GM18502 (cell line): ENCODE data around the gene CCDC9B.

ENCODE experiments used
- ATAC-seq: cut with Tn5 transposase; IDR thresholded peaks from one replicate; pipeline ENCODE4 v1.9.1; 2021; ENCODE audit warnings: mild to moderate bottlenecking; ENCODE audit not compliant: unreplicated experiment, poor library complexity

The CCDC9B gene

GRCh38 chr15:40295877-40296560 lies 44.7 kb downstream of the CCDC9B start:
- ATAC-seq = no peak

DNA sequence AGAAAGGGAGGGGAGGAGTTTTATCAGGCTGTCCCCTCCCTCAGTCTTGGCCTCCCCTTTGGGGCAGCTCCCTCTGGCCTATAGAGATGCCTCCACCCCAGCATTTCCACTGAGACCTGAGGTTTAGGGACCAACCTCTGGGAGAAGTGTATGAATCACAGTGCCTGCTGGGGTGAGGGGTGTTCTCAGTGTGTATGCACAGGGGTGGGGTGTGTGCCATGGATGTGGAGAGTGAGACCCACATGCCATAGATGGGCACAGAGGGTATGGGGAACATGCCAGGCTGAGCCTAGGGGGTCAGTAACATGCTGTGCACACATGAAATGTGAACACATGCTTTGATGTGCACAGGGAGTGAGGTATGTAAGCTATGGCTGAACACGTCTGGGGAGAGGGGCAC lies 45.4 kb downstream of the CCDC9B start:
- no peak for ATAC-seq

- no peak for ATAC-seq
Measured at GRCh38 chr15:40293905-40294895, 46.5 kb downstream of the CCDC9B start.

- no peak for ATAC-seq
Measured at GRCh38 chr15:40293006-40293405, 47.7 kb downstream of the CCDC9B start.

- ATAC-seq = no peak
Measured at GRCh38 chr15:40292246-40292645, 48.5 kb downstream of the CCDC9B start.

GRCh38 chr15:40290918-40291574 lies 49.7 kb downstream of the CCDC9B start:
- no peak for ATAC-seq

GRCh38 chr15:40290545-40290917 lies 50.2 kb downstream of the CCDC9B start:
- no peak for ATAC-seq

GRCh38 chr15:40289140-40289775 lies 51.5 kb downstream of the CCDC9B start:
- no peak for ATAC-seq

DNA sequence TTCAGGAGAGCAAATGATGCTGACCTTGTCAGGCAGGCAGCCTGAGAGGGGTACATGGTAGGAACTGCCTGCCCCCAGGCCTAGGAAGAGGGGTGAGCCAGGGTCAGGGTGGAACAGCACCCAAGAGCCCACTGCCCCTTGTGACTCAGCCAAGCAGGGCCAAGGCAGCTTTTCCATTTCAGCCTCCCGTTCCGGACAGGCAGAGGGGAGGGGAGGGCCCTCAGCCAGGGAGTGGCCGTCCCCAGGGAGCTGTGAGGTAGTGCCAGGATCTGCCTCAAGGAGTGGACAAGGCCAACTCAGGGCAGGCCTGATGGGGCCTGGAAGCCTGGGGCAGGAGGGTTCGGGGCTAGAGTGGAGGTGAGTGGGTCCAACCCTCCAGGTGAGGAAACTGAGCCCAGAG lies 52.8 kb downstream of the CCDC9B start:
- ATAC-seq = no peak

- ATAC-seq = no peak
Measured at GRCh38 chr15:40287505-40287904, 53.2 kb downstream of the CCDC9B start.

DNA sequence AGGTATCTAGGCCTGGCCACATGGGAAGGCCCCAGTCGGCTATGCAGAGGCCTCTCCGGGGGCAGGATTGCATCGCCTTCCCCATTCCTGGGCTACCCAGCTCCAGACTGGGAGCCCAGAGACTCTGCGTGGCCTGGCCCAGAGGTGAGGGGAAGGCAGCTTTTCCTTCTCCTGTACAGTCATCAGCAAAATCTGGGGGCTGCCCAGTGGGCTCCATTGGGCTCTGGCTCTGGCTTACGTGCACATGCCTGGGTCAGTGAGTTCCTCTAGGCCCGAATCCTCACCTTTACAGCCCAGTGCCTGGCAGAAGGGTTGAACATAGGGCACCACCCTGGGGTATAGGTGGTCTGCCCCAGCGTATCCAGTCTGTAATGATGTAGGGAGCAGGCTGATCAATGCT lies 53.9 kb downstream of the CCDC9B start:
- ATAC-seq = no peak

GRCh38 chr15:40286061-40286532 lies 54.6 kb downstream of the CCDC9B start:
- ATAC-seq = no peak

DNA sequence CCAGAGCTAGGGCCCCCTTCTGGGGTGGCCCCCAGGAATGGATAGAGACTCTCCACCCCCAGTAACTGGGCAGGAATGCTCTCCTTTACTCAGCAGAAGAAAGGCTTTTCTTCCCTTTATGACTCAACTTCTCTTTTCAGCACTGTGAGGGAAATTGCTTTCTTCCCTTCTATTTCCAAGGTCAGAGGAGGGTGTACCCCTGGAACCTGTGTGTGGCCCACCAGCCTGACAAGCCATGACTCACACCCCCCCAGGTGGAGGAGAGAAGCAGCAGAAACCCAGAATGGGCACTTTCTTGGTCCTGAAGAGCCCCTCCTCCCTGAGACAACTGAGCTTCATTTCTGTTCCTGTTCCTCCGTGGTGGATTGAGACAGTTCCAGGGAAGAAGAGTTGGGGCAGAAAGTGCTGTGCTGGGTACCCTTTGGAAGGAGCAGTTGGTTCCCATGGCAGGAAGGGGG lies 55.2 kb downstream of the CCDC9B start:
- no peak for ATAC-seq

GRCh38 chr15:40285151-40285550 lies 55.6 kb downstream of the CCDC9B start:
- no peak for ATAC-seq

DNA sequence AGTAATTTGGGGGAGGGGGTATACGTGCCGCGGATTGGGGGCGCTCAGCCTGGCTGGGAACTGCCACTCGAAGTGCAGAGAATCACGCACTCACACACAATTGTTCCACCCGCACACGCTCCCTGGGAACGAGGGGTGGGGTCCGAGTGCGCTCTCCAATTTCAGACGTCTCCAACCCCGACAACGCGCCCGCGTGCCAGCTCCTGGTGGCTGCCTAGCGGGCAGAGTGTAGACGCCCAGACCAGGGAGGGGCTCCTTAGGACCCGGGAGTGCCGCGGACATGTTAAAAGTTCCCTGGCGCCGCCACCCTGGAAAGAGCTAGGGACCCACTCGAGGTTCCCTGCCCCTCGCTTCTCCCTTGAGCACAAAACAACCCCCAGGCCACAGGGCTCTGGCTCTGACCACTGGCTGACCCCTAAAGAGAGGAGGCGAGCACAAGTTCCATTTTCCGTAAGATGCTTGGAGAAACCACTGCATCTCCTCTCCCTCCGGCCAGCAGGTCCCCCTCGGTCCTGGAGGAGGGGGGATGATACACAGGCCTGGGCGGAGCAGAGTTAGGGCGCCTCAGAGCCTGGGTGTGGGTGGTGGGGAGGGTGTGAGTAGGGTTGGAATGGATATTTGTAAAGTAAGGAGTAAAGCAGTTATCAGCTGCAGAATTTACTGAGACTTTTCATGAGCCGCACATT lies 57.0 kb downstream of the CCDC9B start:
- no peak for ATAC-seq

DNA sequence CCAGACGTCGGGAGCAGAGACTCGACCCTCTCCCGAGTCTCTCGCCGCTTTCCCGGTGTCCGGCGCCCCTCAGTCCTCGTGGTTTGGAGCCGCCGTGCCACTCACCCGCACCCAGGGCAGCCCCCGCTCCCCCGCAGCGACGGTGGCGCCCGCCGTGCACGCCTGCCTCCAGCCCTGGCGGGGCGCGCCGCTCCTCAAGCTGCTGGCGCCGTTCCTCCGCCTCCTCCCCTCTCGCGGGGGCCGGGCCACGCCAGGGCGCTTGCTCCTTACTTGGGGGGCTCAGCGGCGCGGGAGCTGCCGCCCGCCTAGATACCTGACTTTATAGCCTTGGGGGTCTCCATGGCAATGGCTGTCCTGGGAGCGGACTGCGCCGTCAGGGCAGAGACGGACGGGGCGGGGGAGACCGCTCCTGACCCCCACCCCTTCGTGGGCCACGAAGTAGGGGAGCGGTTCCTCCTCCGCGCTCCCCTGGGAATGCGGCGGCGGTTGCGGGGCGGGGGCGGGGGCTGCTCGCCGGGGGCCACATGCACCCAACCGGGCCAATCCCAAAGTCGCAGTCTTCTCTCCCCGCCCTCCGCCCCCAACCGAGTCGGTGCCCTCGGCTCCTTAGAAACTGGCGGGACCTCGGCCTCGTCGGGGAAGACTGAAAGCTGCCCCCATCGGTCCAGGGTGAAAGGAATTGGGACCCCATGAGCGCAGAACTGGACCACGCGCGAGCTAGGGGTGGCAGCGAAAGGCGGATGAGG lies 57.7 kb downstream of the CCDC9B start, which contains the start of gene ANKRD63:
TSS of gene ANKRD63 (minus strand) at position 196 of the 746 bp plus-strand sequence. CDS start 478 bp downstream, outside the sequence.
- ATAC-seq = no peak

- ATAC-seq = no peak
Measured at GRCh38 chr15:40282147-40282868, 58.4 kb downstream of the CCDC9B start.

DNA sequence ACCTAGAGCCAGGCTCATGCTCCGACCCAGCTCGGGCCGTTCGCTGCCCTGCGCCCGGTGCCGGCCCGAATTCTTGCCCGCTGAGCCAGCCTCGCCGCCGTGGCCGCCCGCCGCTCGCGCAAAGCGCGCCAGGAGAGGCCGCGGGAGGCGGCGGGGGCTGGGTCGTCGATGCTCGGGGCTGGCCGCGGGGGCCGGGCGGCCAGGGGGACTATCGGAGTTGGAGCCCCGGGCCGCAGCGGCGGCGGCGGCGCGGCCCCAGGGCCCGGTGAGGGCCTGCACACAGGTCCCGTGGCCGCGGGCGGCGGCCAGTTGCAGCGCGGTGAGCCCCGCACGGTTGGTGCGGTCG lies 59.0 kb downstream of the CCDC9B start:
- ATAC-seq = no peak
